HG03135 (cell line): ENCODE results near the gene SLC41A1.
"Not testable (repeated sequence)": the region's sequence is repeated elsewhere in the genome, so short reads cannot be mapped to it uniquely, and the experiment has no call there.

Source experiments
- ATAC-seq: cut with Tn5 transposase; IDR thresholded peaks from one replicate; pipeline ENCODE4 v1.9.1; 2021; ENCODE audit warnings: mild to moderate bottlenecking, moderate library complexity; ENCODE audit not compliant: unreplicated experiment

SLC41A1 gene

GRCh38 chr1:205823260-205823659 lies 10.3 kb upstream of the SLC41A1 start:
- not testable (repeated sequence) for ATAC-seq

DNA sequence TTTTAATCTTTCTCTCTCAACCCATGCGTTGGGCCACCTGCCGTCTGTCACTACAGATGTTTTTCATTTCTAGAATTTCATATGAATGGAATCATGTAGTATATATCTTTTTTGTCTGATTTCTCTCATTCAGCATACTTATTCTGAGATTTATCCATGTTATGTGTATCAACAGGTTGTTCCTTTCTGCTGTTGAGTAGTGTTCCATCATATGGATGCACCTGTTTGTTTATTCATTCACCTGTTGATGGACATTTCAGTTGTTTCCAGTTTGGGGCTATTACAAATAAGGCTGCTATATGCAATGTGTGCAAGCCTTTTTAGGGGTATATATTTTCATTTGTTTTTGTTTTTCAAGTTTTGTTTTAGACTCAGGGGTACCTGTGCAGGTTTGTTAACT lies 9.4 kb upstream of the SLC41A1 start:
- ATAC-seq: no peak

DNA sequence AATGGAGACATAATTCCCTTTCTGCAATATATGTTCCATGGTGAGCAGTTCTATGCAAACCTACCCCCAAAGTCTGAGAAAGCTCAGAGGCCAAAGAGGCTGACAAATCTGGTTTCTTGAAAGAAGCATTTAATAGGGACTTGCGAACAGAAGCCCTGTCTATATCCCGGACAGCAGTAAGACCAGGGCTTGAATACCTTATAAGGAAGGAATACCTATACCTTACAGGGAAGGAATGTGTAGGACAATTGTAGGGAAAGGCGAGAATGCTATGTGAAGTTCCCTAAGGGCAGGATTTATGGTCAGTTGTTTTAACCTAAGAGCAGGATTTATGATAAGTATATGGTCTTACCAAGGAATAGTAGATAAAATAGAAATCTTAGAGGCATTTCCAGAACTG lies 5.0 kb upstream of the SLC41A1 start:
- no peak for ATAC-seq

DNA sequence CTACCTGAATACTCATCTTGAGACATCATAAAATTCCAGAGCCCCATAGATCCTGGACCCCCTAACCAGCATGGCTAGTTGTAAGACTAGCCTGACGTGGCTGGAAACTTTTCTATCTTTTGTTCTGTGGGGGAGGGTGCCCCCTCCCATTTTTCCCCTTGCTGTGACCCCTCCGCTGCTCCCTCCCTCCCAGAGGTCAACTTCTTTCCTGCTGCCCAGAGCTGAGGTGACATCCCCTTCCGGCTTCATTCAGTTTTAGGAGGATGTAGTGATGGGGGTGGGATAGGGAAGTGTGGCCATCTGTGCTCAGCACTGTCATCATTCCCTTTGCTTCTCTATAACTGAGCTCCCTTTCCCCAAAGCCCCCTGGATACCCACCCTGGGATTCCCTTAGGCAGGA lies 4.4 kb upstream of the SLC41A1 start:
- ATAC-seq: no peak

DNA sequence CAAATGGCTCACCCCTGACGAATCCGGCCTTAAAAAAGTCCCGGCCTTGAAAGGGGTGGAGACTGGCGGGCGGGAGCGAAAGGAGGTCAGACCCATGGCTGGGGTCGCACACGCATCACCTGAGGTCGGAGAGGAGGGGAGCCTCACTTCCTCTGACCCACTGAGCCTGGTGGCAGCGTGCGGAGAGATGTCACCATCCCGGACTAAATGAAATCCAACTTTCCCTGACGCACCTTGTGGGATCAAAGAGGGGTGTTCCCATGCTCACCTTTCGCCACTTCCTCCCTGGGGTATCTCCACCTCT lies 709 bp upstream of the SLC41A1 start:
- ATAC-seq: no peak

GRCh38 chr1:205812271-205812877 lies 624 bp downstream of the SLC41A1 start:
- no peak for ATAC-seq

- ATAC-seq: no peak
Measured at GRCh38 chr1:205811660-205812059, 1.3 kb downstream of the SLC41A1 start.

GRCh38 chr1:205810448-205811157 lies 2.4 kb downstream of the SLC41A1 start:
- no peak for ATAC-seq

DNA sequence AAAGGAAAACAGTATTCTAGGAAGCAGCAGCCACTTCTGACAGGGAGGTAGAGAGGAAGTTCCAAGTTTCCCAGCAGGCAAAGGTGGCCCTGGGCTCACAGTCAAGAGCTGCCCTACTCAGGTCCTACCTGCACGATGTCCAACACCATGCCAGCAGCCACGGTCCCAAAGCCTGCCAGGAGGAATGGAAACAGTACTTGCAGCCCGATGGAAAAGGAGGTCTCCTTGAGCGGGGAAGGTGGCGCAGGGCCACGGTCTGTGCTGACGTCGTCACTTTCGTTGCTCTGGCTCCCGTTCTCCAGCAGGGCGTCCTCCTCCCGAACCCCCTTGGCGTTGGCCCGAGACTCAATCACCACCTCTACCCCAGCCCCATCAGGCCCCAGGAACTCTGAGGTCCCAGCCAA lies 3.1 kb downstream of the SLC41A1 start:
- no peak for ATAC-seq

DNA sequence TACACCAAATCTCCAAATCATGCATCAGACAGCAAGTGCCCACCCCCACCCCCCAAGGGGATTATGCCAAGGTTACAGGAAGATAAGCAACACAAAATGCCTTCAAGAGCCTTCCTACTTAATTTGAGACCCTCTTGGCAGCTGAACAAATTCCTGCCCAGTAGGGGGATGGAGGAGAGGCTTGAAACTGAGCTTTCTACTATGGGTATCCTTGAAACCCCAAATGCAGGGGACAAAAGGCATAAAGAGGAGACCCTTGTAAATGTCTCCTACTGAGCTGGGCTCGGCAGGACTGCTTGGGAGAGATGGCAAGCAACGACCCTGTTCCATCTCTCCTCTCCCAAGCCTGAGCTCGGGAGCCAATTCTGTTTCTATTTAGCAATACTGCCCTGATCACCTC lies 3.5 kb downstream of the SLC41A1 start:
- no peak for ATAC-seq

DNA sequence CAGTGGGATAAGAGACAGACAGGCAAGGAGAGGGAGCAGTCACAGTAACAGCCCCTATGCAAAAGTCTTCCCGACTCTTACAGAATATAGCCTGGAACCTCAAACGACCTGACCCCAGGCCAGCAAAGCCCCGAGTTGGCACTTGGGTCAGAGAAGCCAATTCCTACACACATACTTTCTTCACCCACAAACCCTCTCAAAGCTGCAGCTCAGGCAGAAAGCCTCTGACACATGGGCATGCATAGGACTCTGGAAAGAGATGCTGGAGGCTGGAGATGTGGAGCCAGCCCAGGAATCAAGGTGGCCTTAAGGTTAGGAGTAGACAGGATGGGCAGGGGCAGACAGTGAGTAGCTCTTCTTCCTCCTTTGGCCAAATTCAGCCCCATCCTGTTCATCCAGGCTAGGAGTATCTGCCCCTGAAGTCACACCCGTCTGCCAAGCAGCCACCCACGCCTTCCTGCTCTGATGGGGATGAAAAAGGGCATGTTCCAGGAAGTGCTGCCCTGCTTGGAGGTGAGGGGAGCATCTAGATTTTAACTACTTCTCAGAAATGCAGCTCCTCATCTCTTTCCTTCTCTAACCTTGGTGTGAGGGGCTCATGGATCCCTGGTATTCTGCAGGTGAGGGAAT lies 7.8 kb downstream of the SLC41A1 start:
- ATAC-seq: no peak

DNA sequence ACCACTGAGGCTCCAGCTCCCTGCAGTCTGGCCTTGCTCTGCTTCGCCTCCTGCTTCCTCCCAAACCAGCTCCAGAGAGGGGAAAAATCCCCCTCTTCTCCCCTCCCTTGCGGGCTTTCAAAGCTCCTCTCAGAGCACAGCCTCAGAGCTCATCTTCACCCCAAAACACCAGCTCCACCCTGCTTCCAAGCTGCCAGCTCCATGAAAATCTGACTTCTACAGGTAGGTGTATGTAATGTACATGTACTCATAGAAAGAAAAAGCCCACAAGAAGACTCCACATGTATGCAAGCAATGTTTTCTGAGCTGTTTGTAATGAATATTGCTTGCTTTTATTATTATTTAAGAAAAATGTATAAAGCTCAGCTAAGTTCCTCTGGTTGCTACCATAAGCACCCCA lies 8.4 kb downstream of the SLC41A1 start:
- ATAC-seq: no peak

GRCh38 chr1:205803986-205804385 lies 9.0 kb downstream of the SLC41A1 start:
- no peak for ATAC-seq

GRCh38 chr1:205802060-205802459 lies 10.9 kb downstream of the SLC41A1 start:
- no peak for ATAC-seq

DNA sequence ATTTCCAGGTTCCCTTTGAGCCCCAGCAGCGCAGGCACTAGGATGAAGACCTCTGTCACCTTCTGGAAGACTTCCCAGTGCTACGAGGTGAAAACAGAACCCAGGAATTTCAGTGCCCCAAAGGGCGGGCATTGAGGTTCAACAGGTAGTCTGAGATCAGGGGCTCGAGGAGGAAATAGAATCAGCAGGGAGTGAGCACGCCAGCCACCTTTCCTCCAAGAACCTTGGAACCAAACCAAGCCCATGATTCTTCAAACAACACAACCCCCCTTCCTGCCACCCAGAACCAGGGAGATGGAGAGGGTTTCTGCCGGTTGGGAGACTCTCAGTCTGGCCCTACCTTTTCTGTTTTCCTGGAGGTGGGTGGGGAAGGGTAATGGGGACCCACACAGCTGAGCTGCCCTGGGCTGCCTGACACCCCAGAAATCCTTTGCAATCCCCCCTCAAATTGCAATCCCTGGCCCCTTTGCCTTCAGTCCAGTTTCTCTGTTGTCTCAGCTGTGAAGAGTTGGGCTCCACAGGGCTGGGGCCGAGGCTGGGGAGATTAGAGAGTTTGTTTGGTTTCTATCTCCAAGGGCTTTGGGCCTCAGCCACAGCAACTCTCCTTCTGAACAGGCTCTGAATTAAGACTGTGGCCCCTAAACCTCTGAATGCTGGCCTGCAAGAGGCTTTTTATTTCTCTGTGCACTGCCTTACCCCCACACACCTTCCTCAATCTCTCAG lies 11.9 kb downstream of the SLC41A1 start:
- ATAC-seq: no peak

DNA sequence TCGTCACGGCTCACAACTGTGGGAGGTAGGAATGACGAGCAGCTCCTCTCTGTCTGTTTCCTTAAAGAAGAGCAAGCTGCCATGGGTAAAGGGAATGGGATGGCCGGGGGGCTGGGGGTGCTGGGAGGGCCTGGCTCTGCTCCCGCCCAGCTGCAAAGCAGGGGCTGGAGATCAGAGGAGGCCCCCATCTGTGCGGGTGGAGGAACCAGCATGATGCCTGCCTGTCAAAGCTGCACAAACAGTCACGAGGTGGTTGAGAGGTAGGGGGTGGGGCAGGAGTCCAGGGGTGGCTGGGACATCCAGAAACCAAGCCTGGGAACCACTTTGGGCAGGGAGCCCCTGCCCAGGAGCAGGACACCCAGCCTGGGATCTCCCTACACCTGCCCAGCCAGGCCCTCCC lies 12.6 kb downstream of the SLC41A1 start:
- no peak for ATAC-seq

DNA sequence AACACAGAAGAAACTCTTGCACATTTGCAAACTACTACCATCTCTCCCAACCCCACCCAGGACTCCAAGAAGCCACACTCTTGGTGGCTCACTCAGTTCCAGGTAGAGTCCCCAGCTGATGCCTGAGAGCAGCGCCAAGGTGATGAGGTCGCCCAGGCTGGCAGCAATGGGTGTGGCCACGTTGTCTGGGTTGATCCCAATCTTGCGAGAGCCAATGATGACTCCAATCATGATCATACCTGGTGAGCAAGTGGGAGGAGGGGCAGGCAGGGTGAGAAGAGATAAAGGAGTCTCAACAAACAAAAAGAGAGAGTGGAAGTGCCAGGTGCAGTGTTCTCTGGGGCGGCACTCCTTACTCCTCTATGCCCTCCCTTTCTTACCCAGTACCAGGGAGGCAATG lies 14.4 kb downstream of the SLC41A1 start:
- ATAC-seq: no peak

- no peak for ATAC-seq
Measured at GRCh38 chr1:205797168-205797567, 15.8 kb downstream of the SLC41A1 start.

DNA sequence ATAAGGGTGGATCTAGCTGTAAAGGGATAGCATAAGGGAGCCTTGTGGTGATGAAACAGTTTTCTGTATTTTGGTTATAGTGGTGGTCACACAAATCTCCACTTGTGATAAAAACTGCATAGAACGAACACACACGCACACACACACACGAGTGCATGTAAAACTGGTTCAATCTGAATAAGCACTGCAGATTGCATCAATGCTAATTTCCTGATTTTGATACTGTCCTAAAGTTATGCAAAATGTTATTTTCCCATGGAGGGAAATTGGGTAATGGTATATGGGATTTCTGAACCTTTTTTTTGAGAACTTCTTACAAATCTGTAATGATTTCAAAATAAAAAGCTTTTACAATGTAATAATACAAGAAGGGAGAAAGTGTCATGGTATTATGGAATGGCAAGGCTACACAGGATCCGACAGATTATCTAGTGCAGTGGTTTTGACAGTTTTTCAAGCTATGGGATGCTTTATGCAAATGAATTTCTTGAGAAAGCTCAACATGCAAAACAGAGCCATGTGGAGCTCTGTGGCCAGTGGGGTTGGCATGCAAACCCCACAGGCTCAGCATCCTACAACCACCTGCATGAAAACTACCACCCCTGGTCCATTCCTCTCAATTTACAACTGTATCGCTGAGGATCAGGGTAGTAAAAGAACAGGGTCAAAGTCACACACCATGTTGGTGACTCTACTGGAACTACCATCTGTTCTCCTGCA lies 18.8 kb downstream of the SLC41A1 start:
- ATAC-seq: no peak

GRCh38 chr1:205792961-205793673 lies 19.9 kb downstream of the SLC41A1 start:
- ATAC-seq: no peak

- ATAC-seq: no peak
Measured at GRCh38 chr1:205792481-205792881, 20.5 kb downstream of the SLC41A1 start.
